Activated CD4-positive, alpha-beta memory T cell treated with anti-CD3 and anti-CD28 coated beads for 36 hours (primary cell): Measurements from ENCODE around the gene SH2B2. TPM values are rescaled to one million over a fixed set of nuclear protein-coding genes. Genes with fewer than 3 reads are reported as not detected.
A peak's percentile ranks its signal among the peaks of the same experiment; 100 is the strongest.
"Not testable (repeated sequence)": the region's sequence is repeated elsewhere in the genome, so short reads cannot be mapped to it uniquely, and the experiment has no call there.

Source experiments
- CTCF ChIA-PET: fragments of 350-600 bp; sonication (Branson Sonifier 250); formaldehyde crosslinking; loops from one replicate; lab custom pipeline; 2021; ENCODE audit warnings: antibody characterized with exemption, inconsistent platforms; lab: Charles Lee
- POLR2A ChIA-PET: fragments of 350-600 bp; sonication (Branson Sonifier 250); formaldehyde crosslinking; loops from one replicate; lab custom pipeline; 2021; ENCODE audit warnings: antibody characterized with exemption; lab: Charles Lee
- DNase-seq: peaks from one replicate; pipeline ENCODE4 v3.0.0-alpha.2; 2020
- H3K27ac Mint-ChIP-seq: one replicate; pipeline ENCODE4 v1.8.0; 2021; ENCODE audit warnings: mixed read lengths
- H3K27me3 Mint-ChIP-seq: one replicate; pipeline ENCODE4 v1.8.0; 2021; ENCODE audit warnings: mixed read lengths
- H3K36me3 Mint-ChIP-seq: one replicate; pipeline ENCODE4 v1.8.0; 2021; ENCODE audit warnings: mixed read lengths
- H3K4me1 Mint-ChIP-seq: one replicate; pipeline ENCODE4 v1.8.0; 2021; ENCODE audit warnings: low read depth, mixed read lengths
- H3K4me3 Mint-ChIP-seq: one replicate; pipeline ENCODE4 v1.8.0; 2021; ENCODE audit warnings: mild to moderate bottlenecking, mixed read lengths
- H3K9me3 Mint-ChIP-seq: one replicate; pipeline ENCODE4 v1.8.0; 2021; ENCODE audit warnings: mixed read lengths
- intact Hi-C: fragments of 100-400 bp; cut with micrococcal nuclease; formaldehyde crosslinking; loops from one replicate; pipeline ENCODE4 v1.15.1; 2023
- total RNA-seq, 2 experiments: library from RNA; stranded (reverse); gene quantifications; one replicate each; pipeline ENCODE4 v1.2.3, GENCODE V29; 2021

SH2B2 gene
- total RNA-seq, 2 experiments from 2014 or later: 3.8 to 4.7 TPM

GRCh38 chr7:102320181-102320580, 33.5 kb downstream of the SH2B2 start:
- H3K4me1 Mint-ChIP-seq: no peaks in the 10 kb centered on the region

GRCh38 chr7:102320601-102321350, 34.1 kb downstream of the SH2B2 start:
- Mint-ChIP-seq H3K27me3 (peaks cover 13% of the 10 kb centered on the region), H3K4me1 (no peaks in the 10 kb centered on the region), H3K36me3 (no peaks in the 10 kb centered on the region), H3K4me3 (no peak overlapping the region), H3K9me3 (no peaks in the 10 kb centered on the region), H3K27ac (no peak overlapping the region)
- intact Hi-C loops: no loop called here
- CTCF ChIA-PET: interaction anchor here (0.6 to 0.7 kb wide), 2 partner anchors 14 to 778 kb away, joined by 3 read pairs; no protein-coding TSS in a partner anchor
- DNase-seq: no peak
- POLR2A ChIA-PET: no interaction called here

More at GRCh38 chr7:102320181-102320580, 33.5 kb downstream of the SH2B2 start:
- peaks cover 13% of the 10 kb centered on the region for H3K27me3 Mint-ChIP-seq
- no peaks in the 10 kb centered on the region for H3K9me3 Mint-ChIP-seq
- no peak overlapping the region for H3K4me3 Mint-ChIP-seq
- intact Hi-C loops: no loop called here
- no peak for DNase-seq
- no peak overlapping the region for H3K27ac Mint-ChIP-seq
- ChIA-PET CTCF (no interaction called here), POLR2A (interaction anchor here (0.6 kb wide), 2 partner anchors 8 to 269 kb away, joined by 3 to 7 read pairs; no protein-coding TSS in a partner anchor)
- no peaks in the 10 kb centered on the region for H3K36me3 Mint-ChIP-seq

GRCh38 chr7:102321351-102322201, 34.9 kb downstream of the SH2B2 start:
- ChIA-PET POLR2A (no interaction called here), CTCF (interaction anchor here (0.6 to 0.7 kb wide), 2 partner anchors 15 to 778 kb away, joined by 3 read pairs; no protein-coding TSS in a partner anchor)
- Mint-ChIP-seq H3K4me1 (no peaks in the 10 kb centered on the region), H3K36me3 (no peaks in the 10 kb centered on the region), H3K4me3 (no peak overlapping the region), H3K27me3 (peaks cover 13% of the 10 kb centered on the region), H3K9me3 (no peaks in the 10 kb centered on the region), H3K27ac (no peak overlapping the region)
- peak; percentile 21 for DNase-seq
- intact Hi-C loops: no loop called here

GRCh38 chr7:102322202-102322715, 35.6 kb downstream of the SH2B2 start:
- peaks cover 14% of the 10 kb centered on the region for H3K27me3 Mint-ChIP-seq

DNA sequence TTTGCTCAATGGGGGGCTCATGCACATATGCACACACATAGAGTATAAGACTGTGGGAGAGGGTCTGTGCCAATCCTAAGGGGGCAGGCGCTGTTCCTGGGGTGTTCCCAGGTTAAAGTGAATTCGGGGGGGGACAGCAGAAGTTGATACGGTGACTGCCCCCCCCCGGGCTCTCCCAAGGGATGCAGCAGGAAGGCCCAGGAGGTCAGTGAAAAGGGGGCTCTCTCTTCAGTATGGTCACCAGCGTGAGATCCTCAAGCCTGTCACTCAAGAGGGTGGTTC, 37.2 kb downstream of the SH2B2 start:
- H3K27ac Mint-ChIP-seq: no peak overlapping the region

More at GRCh38 chr7:102322202-102322715, 35.6 kb downstream of the SH2B2 start:
- no peak for DNase-seq
- Mint-ChIP-seq H3K4me1 (no peaks in the 10 kb centered on the region), H3K9me3 (no peaks in the 10 kb centered on the region), H3K36me3 (no peaks in the 10 kb centered on the region), H3K27ac (no peak overlapping the region), H3K4me3 (no peak overlapping the region)
- POLR2A ChIA-PET: no interaction called here
- intact Hi-C loops: no loop called here
- CTCF ChIA-PET: no interaction called here

DNA sequence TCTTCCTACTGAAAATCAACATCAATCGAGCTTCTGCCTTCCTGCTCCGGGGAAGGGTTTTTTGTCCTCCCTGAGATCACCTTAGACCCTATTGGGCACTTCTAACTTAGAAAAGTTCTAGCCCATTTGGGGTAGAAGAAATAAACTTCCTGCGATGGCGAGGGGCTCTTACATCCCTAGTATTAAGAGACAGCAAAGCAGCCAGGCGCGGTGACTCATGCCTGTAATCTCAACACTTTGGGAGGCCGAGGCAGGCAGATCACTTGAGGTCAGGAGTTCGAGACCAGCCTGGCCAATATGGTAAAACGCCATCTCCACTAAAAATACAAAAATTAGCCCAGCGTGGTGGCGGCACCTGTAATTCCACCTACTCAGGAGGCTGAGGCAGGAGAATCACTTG, 38.4 kb downstream of the SH2B2 start:
- H3K9me3 Mint-ChIP-seq, CTCF ChIA-PET, H3K4me1 Mint-ChIP-seq, H3K27ac Mint-ChIP-seq, H3K36me3 Mint-ChIP-seq, H3K4me3 Mint-ChIP-seq, DNase-seq, intact Hi-C loops, POLR2A ChIA-PET: not testable (repeated sequence)
- H3K27me3 Mint-ChIP-seq: peaks cover 20% of the 10 kb centered on the region

More for the DNA sequence above, 37.2 kb downstream of the SH2B2 start:
- ChIA-PET POLR2A (no interaction called here), CTCF (no interaction called here)
- no peak for DNase-seq
- no peaks in the 10 kb centered on the region for H3K4me1 Mint-ChIP-seq
- H3K36me3 Mint-ChIP-seq: no peaks in the 10 kb centered on the region
- H3K4me3 Mint-ChIP-seq: no peak overlapping the region
- intact Hi-C loops: no loop called here
- peaks cover 20% of the 10 kb centered on the region for H3K27me3 Mint-ChIP-seq
- no peaks in the 10 kb centered on the region for H3K9me3 Mint-ChIP-seq

- ChIA-PET POLR2A (no interaction called here), CTCF (no interaction called here)
- Mint-ChIP-seq H3K4me1 (no peaks in the 10 kb centered on the region), H3K36me3 (no peaks in the 10 kb centered on the region), H3K9me3 (no peaks in the 10 kb centered on the region), H3K4me3 (no peak overlapping the region), H3K27me3 (peaks cover 17% of the 10 kb centered on the region), H3K27ac (no peak overlapping the region)
- no peak for DNase-seq
- intact Hi-C loops: no loop called here
These were observed 39.7 kb downstream of the SH2B2 start for GRCh38 chr7:102326157-102326889.

GRCh38 chr7:102327183-102327582, 40.5 kb downstream of the SH2B2 start:
- H3K36me3 Mint-ChIP-seq, H3K27ac Mint-ChIP-seq, H3K4me3 Mint-ChIP-seq, DNase-seq, CTCF ChIA-PET, H3K9me3 Mint-ChIP-seq, H3K4me1 Mint-ChIP-seq, POLR2A ChIA-PET, intact Hi-C loops: not testable (repeated sequence)
- H3K27me3 Mint-ChIP-seq: peaks cover 14% of the 10 kb centered on the region

- intact Hi-C loops, H3K9me3 Mint-ChIP-seq, H3K27me3 Mint-ChIP-seq, H3K4me1 Mint-ChIP-seq, DNase-seq, CTCF ChIA-PET, H3K27ac Mint-ChIP-seq, H3K4me3 Mint-ChIP-seq, H3K36me3 Mint-ChIP-seq, POLR2A ChIA-PET: not testable (repeated sequence)
These were observed 42.2 kb downstream of the SH2B2 start for GRCh38 chr7:102328863-102329262.

GRCh38 chr7:102329366-102329765, 42.7 kb downstream of the SH2B2 start:
- CTCF ChIA-PET: not testable (repeated sequence)

GRCh38 chr7:102330666-102331460, 44.2 kb downstream of the SH2B2 start:
- CTCF ChIA-PET, H3K27me3 Mint-ChIP-seq, intact Hi-C loops, H3K36me3 Mint-ChIP-seq, H3K4me3 Mint-ChIP-seq, H3K9me3 Mint-ChIP-seq, DNase-seq, H3K4me1 Mint-ChIP-seq, H3K27ac Mint-ChIP-seq, POLR2A ChIA-PET: not testable (repeated sequence)

More at GRCh38 chr7:102329366-102329765, 42.7 kb downstream of the SH2B2 start:
- H3K36me3 Mint-ChIP-seq, H3K4me3 Mint-ChIP-seq, intact Hi-C loops, POLR2A ChIA-PET, DNase-seq, H3K4me1 Mint-ChIP-seq, H3K27me3 Mint-ChIP-seq, H3K27ac Mint-ChIP-seq, H3K9me3 Mint-ChIP-seq: not testable (repeated sequence)
